Measurements from ENCODE around the gene PSORS1C1.

DNA sequence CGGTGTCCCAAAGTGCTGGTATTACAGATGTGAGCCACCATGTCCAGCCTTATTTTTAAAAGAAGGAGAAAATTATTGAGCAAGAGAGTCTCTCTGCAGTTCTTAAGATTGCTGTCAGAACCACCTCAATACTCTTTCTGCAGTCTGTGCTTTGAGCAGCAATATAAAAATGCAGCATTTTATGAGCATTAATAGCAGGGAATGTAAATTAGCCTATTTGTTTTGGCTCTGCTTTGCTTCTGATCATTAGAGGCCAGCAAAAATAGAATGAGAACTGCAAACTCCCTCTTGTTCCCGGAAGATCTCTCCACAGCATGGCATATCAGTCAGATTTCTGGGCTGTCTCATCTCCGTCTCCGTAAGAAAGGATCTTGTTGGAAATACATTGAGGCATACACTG is 38.0 kb upstream of the PSORS1C1 start:
- no peak for TF ChIP-seq CTCF (IDR thresholded peaks at IDR 0.05 in 8 of 11, conservative IDR thresholded peaks at IDR 0.05 in 3 of 11)
- TF ChIP-seq POLR2AphosphoS5 (IDR thresholded peaks at IDR 0.05) = no peak
- TF ChIP-seq POLR2A (IDR thresholded peaks at IDR 0.05) = no peak

Data from spleen (tissue), 7 donors.